ENCODE data around the gene PPIF.

PPIF gene

GRCh38 chr10:79392020-79392398, 44.7 kb downstream of the PPIF start (continued):
- TF ChIP-seq PRDM2 (tag by site-specific recombination; IDR thresholded peaks at IDR 0.05; ENCODE audit: borderline replicate concordance) (no peak), ZFP3 (tag by site-specific recombination; IDR thresholded peaks at IDR 0.05; ENCODE audit: low read depth) (no peak), IKZF3 (tag by site-specific recombination; IDR thresholded peaks at IDR 0.05) (no peak), ZNF623 (tag by site-specific recombination; IDR thresholded peaks at IDR 0.05) (no peak), ZNF404 (tag by site-specific recombination; IDR thresholded peaks at IDR 0.05) (no peak), ZNF426 (tag by site-specific recombination; IDR thresholded peaks at IDR 0.05) (no peak)
- TF ChIP-seq, protein P1, sequence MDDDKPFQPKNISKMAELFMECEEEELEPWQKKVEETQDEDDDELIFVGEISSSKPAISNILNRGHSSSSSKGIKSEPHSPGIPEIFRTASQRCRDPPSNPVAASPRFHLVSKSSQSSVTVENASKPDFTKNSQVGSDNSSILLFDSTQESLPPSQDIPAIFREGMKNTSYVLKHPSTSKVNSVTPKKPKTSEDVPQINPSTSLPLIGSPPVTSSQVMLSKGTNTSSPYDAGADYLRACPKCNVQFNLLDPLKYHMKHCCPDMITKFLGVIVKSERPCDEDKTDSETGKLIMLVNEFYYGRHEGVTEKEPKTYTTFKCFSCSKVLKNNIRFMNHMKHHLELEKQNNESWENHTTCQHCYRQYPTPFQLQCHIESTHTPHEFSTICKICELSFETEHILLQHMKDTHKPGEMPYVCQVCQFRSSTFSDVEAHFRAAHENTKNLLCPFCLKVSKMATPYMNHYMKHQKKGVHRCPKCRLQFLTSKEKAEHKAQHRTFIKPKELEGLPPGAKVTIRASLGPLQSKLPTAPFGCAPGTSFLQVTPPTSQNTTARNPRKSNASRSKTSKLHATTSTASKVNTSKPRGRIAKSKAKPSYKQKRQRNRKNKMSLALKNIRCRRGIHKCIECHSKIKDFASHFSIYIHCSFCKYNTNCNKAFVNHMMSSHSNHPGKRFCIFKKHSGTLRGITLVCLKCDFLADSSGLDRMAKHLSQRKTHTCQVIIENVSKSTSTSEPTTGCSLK (tag by site-specific recombination; IDR thresholded peaks at IDR 0.05): no peak
- TF ChIP-seq, protein P2, sequence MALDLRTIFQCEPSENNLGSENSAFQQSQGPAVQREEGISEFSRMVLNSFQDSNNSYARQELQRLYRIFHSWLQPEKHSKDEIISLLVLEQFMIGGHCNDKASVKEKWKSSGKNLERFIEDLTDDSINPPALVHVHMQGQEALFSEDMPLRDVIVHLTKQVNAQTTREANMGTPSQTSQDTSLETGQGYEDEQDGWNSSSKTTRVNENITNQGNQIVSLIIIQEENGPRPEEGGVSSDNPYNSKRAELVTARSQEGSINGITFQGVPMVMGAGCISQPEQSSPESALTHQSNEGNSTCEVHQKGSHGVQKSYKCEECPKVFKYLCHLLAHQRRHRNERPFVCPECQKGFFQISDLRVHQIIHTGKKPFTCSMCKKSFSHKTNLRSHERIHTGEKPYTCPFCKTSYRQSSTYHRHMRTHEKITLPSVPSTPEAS (tag by site-specific recombination; IDR thresholded peaks at IDR 0.05): no peak

- no peaks in the 10 kb centered on the region for H3K36me3 ChIP-seq (ENCODE audit: control insufficient read depth in 2 of 2, insufficient read depth in 1 of 2, low read length in 2 of 2)
- H3K27ac ChIP-seq (ENCODE audit: extremely low read depth, low read depth, low read length): no peak overlapping the region
- no peak overlapping the region for H3K4me3 ChIP-seq (ENCODE audit: low read depth, low read length)
- ChIA-PET CTCF (interaction anchor here (1.3 to 2.1 kb wide), 3 partner anchors 8 to 18 kb away, joined by 4 to 9 read pairs (median 5); no protein-coding TSS in a partner anchor), POLR2A (no interaction called here)
- no peaks in the 10 kb centered on the region for H3K4me1 ChIP-seq (ENCODE audit: control insufficient read depth, insufficient read depth, low read length)
- H3K9me3 ChIP-seq (ENCODE audit: control insufficient read depth, insufficient read depth, low read depth, low read length): no peaks in the 10 kb centered on the region
- TF ChIP-seq BCL6B (tag by site-specific recombination; IDR thresholded peaks at IDR 0.05) (no peak), ZNF202 (tag by site-specific recombination; IDR thresholded peaks at IDR 0.05; ENCODE audit: borderline replicate concordance) (no peak), ZFP69B (tag by site-specific recombination; IDR thresholded peaks at IDR 0.05) (no peak), KLF9 (tag by site-specific recombination; IDR thresholded peaks at IDR 0.05; ENCODE audit: low read depth) (no peak), MYNN (tag by site-specific recombination; IDR thresholded peaks at IDR 0.05; ENCODE audit: borderline replicate concordance) (no peak), ZNF391 (tag by site-specific recombination; IDR thresholded peaks at IDR 0.05; ENCODE audit: borderline replicate concordance, low read depth) (no peak), KLF7 (tag by site-specific recombination; IDR thresholded peaks at IDR 0.05; ENCODE audit: borderline replicate concordance) (no peak), ZNF571 (tag by site-specific recombination; IDR thresholded peaks at IDR 0.05) (no peak), ZNF292 (tag by site-specific recombination; IDR thresholded peaks at IDR 0.05; ENCODE audit: borderline replicate concordance, low read depth) (no peak), ZSCAN23 (tag by site-specific recombination; IDR thresholded peaks at IDR 0.05) (no peak), ZNF362 (tag by site-specific recombination; IDR thresholded peaks at IDR 0.05) (no peak)
- TF ChIP-seq, protein P3, sequence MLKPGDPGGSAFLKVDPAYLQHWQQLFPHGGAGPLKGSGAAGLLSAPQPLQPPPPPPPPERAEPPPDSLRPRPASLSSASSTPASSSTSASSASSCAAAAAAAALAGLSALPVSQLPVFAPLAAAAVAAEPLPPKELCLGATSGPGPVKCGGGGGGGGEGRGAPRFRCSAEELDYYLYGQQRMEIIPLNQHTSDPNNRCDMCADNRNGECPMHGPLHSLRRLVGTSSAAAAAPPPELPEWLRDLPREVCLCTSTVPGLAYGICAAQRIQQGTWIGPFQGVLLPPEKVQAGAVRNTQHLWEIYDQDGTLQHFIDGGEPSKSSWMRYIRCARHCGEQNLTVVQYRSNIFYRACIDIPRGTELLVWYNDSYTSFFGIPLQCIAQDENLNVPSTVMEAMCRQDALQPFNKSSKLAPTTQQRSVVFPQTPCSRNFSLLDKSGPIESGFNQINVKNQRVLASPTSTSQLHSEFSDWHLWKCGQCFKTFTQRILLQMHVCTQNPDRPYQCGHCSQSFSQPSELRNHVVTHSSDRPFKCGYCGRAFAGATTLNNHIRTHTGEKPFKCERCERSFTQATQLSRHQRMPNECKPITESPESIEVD (tag by site-specific recombination; IDR thresholded peaks at IDR 0.05): no peak
- TF ChIP-seq, protein P2 (tag by site-specific recombination; IDR thresholded peaks at IDR 0.05): no peak
These were observed 45.4 kb downstream of the PPIF start for GRCh38 chr10:79392506-79393176.
